ENCODE data around the gene ABCC3.

Gene ABCC3

DNA sequence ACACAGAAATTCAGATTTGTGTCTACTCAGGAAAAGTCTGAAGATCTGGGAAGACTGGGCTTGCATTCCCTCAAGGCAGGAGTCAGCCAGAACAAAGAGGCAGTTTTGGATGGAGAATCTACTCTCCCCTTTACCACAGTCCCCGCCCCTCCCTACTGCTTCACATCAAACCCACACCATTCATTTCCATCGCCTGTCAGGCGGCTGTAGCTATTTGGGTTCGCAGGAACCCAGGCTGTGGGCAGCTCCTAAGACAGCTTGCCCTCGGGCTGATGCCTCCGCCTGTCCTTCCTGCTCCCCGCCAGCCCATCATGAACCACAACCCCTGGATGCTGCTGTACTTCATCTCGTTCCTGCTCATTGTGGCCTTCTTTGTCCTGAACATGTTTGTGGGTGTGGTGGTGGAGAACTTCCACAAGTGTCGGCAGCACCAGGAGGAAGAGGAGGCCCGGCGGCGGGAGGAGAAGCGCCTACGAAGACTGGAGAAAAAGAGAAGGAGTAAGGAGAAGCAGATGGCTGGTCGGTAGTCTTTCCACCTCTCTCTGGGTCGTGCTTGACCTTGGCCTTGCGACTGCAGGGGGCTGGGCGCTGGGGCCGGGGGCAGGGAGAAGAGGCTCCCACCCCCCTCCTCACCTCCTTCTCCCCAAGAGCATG lies 27.0 kb upstream of the ABCC3 start:
- Histone ChIP-seq H3K9ac (ENCODE audit: low read depth, low read length) (no peak overlapping the region), H3K27me3 (ENCODE audit: control insufficient read depth, insufficient read depth, low read length) (no peaks in the 10 kb centered on the region), H3K4me1 (ENCODE audit: control insufficient read depth, insufficient read depth, low read length) (no peaks in the 10 kb centered on the region), H3K27ac (ENCODE audit: low read depth, low read length) (no peak overlapping the region), H3K4me3 (ENCODE audit: low read depth, low read length) (no peak overlapping the region), H3K36me3 (ENCODE audit: control insufficient read depth, insufficient read depth, low read length) (no peaks in the 10 kb centered on the region), H3K9me3 (ENCODE audit: control insufficient read depth, insufficient read depth, low read length) (no peaks in the 10 kb centered on the region)

DNA sequence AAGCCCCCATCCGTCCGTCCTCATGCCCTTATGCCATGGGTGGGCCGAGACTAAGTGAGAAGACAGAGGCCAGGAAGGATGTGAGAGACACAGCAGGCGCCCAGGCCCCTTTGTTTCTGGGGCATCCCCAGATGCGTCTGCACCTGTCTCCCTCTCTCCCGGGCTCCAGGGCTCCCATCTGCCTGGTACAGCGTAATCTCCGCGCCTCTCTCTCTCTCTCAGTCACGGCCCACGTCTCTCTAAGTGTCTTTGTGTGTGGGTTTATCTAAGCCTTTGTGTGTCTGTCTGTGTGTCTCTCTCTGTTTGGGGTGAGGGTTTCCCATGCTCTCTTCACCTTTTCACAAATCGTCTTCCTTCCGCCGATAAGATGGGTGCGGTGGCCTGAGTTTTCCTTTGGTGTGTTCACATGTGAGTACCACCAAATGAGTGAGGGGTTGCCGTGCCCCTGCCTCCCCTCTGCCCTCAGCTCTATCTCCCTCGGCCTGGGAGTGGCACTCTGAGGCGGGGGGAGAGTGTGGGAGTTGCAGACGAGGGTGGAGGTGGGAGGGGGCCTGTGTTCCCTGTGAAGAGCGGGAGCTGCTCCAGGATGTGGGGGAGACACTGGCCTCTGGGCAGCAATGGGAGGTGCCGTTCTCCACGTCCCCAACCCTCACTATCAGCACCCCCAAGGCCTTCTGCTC lies 25.8 kb upstream of the ABCC3 start:
- no peak overlapping the region for H3K9ac ChIP-seq (ENCODE audit: low read depth, low read length)
- H3K9me3 ChIP-seq (ENCODE audit: control insufficient read depth, insufficient read depth, low read length), result no peaks in the 10 kb centered on the region
- H3K27ac ChIP-seq (ENCODE audit: low read depth, low read length), result no peak overlapping the region
- H3K36me3 ChIP-seq (ENCODE audit: control insufficient read depth, insufficient read depth, low read length), result no peaks in the 10 kb centered on the region
- H3K27me3 ChIP-seq (ENCODE audit: control insufficient read depth, insufficient read depth, low read length), result no peaks in the 10 kb centered on the region
- no peak overlapping the region for H3K4me3 ChIP-seq (ENCODE audit: low read depth, low read length)
- H3K4me1 ChIP-seq (ENCODE audit: control insufficient read depth, insufficient read depth, low read length), result no peaks in the 10 kb centered on the region

DNA sequence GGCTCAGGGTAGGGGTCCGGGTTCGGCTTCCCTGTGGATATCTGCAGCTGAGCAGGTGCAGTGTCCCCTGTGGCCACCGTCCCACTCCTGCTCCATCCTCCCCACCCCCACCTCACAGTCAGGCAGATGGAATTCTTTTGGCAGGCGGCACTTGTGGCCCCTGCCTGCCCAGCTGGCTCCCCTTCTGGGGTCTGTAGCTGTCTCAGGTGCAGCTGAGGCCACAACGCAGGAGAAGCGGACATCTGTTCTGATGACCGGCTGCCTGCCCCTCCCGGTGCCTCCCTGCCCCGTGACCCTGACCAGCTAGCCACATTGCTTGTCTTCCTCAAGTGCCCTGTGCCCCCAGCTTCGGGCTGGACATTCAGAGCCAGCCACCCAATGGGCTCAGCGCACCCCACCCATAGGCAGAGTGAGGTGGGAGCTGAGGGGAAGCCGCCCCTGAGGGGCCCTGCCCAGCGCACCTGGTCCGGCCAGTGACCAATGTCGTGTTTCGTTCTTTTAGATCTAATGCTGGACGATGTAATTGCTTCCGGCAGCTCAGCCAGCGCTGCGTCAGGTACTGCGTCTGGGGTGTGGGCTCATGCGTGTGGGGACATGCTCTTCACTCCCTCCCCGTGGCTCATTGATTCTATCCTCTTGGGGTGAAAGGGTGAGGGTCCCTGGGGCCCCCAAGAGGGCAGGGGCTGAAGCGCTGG lies 25.2 kb upstream of the ABCC3 start:
- no peaks in the 10 kb centered on the region for H3K9me3 ChIP-seq (ENCODE audit: control insufficient read depth, insufficient read depth, low read length)
- H3K4me3 ChIP-seq (ENCODE audit: low read depth, low read length), result no peak overlapping the region
- no peaks in the 10 kb centered on the region for H3K36me3 ChIP-seq (ENCODE audit: control insufficient read depth, insufficient read depth, low read length)
- no peak overlapping the region for H3K27ac ChIP-seq (ENCODE audit: low read depth, low read length)
- no peaks in the 10 kb centered on the region for H3K27me3 ChIP-seq (ENCODE audit: control insufficient read depth, insufficient read depth, low read length)
- H3K9ac ChIP-seq (ENCODE audit: low read depth, low read length), result no peak overlapping the region
- no peaks in the 10 kb centered on the region for H3K4me1 ChIP-seq (ENCODE audit: control insufficient read depth, insufficient read depth, low read length)

DNA sequence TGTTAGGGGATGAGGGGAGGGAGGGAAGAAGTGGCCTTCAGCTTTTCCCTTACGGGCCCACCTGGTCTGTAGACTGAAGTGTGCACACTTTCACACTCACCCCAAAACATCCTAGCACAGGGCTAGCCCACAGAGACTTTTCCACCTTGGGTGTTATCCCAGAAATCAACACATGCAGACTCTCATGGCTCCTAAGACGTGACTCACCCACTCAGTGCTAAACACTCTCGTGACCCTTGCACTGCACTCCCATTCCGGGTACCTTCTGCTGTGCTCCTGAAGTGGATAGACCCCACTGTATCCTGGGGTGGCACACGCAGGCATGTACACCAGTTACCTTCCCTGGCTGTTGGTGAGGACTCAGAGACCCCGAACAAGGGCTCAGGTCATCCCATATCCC lies 23.0 kb upstream of the ABCC3 start:
- Histone ChIP-seq H3K9me3 (ENCODE audit: control insufficient read depth, insufficient read depth, low read length) (no peaks in the 10 kb centered on the region), H3K4me3 (ENCODE audit: low read depth, low read length) (no peak overlapping the region), H3K27me3 (ENCODE audit: control insufficient read depth, insufficient read depth, low read length) (no peaks in the 10 kb centered on the region), H3K36me3 (ENCODE audit: control insufficient read depth, insufficient read depth, low read length) (no peaks in the 10 kb centered on the region), H3K4me1 (ENCODE audit: control insufficient read depth, insufficient read depth, low read length) (no peaks in the 10 kb centered on the region), H3K27ac (ENCODE audit: low read depth, low read length) (no peak overlapping the region), H3K9ac (ENCODE audit: low read depth, low read length) (no peak overlapping the region)

DNA sequence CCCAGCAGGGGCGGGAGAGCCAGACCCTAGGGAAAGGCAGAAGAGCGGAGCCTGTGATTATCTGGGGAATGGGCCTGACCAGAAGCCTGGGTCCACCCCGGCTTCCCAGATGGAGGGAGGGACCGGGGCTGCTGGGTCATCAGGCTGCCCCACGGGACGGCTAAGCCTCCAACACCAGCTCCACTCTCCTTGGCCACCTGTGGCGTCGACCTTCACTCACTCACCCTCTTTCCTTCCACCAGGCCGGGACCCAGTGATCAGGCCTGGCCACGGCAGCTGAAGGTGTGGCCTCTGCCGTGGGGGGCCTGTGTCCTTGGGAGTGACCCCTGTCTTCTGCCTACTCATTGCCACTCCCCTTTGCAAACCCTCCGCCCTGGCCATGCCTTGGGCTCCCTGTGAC lies 22.4 kb upstream of the ABCC3 start:
- H3K9ac ChIP-seq (ENCODE audit: low read depth, low read length), result no peak overlapping the region
- H3K4me3 ChIP-seq (ENCODE audit: low read depth, low read length), result no peak overlapping the region
- no peaks in the 10 kb centered on the region for H3K9me3 ChIP-seq (ENCODE audit: control insufficient read depth, insufficient read depth, low read length)
- no peaks in the 10 kb centered on the region for H3K36me3 ChIP-seq (ENCODE audit: control insufficient read depth, insufficient read depth, low read length)
- H3K4me1 ChIP-seq (ENCODE audit: control insufficient read depth, insufficient read depth, low read length), result no peaks in the 10 kb centered on the region
- no peaks in the 10 kb centered on the region for H3K27me3 ChIP-seq (ENCODE audit: control insufficient read depth, insufficient read depth, low read length)
- H3K27ac ChIP-seq (ENCODE audit: low read depth, low read length), result no peak overlapping the region

DNA sequence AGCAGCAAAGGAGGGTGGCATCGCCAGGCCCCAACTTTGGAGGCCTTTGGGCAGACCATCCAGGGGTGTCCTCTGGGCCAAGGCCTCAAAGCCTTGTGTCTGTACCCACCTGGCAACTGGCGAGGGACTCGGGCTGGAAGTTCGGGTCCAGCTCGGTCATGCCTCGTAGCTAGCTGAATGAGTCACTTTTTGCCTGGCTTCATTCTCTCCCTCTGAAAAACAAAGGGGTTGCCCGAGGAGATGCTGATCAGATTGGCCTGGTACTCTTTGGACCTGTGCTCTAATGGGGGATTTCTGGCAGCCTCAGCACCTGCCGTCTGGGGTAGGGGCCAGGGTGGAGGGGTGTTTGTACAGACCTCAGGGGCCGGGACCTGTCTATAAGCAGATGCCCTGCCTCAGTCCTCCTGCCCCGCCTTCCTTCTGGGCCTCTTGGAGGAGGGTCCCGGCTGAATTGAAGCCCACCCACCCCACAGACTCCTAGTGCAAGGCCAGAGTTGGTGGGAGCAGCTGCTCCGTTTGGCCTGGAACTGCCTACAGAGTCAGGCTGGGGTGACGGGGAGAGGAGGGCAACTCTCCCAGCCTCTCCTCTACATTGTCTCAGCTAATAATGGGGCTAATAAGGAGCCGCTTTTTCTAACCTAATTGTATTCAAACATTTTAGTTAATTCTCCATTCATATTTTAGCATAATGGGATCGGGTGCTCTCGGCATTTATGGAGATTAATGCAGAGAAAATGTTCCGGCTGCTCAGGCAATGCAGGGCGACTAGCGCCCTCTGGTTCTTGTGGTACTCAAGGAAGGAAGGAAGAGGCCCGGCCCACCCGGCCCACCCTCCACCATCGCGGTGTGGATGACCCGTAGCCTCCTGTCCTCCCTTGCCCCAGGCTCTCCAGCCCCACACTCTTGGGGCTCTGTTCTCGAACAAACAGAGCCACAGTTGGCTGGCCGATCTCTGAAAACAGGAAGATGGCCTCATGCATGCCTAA lies 21.4 kb upstream of the ABCC3 start:
- no peaks in the 10 kb centered on the region for H3K27me3 ChIP-seq (ENCODE audit: control insufficient read depth, insufficient read depth, low read length)
- no peak overlapping the region for H3K27ac ChIP-seq (ENCODE audit: low read depth, low read length)
- no peak overlapping the region for H3K9ac ChIP-seq (ENCODE audit: low read depth, low read length)
- no peak overlapping the region for H3K4me3 ChIP-seq (ENCODE audit: low read depth, low read length)
- no peaks in the 10 kb centered on the region for H3K36me3 ChIP-seq (ENCODE audit: control insufficient read depth, insufficient read depth, low read length)
- H3K9me3 ChIP-seq (ENCODE audit: control insufficient read depth, insufficient read depth, low read length), result no peaks in the 10 kb centered on the region
- H3K4me1 ChIP-seq (ENCODE audit: control insufficient read depth, insufficient read depth, low read length), result no peaks in the 10 kb centered on the region

DNA sequence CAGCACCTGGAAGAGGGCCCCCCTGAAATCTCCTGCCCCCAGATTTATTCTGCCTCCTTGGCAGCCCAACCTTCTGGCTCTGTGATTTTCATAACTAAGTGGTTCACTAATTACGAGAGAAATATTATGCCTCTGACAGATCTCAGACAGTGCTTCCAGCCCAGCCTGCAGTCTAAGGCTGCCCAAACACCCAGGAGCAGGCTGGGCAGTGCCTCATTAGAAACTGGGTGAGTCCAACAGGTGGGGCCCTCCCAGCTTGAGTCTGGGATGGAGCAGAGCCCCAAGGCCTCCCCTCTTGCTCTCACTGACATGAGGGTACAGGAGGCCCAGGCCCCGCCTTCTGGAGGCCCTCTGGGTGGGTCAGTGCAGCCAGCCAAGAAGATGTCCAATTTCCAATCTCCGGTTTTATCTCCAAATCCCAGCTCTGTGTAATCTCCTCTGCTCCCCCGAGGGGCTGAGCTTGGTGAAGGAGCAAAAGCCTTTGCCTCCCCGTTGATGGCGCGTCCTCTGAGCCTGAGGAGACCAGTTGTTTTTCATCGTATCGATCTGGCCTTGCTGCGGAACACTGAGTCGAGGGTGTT lies 20.1 kb upstream of the ABCC3 start:
- no peak overlapping the region for H3K27ac ChIP-seq (ENCODE audit: low read depth, low read length)
- H3K4me3 ChIP-seq (ENCODE audit: low read depth, low read length), result no peak overlapping the region
- 0 out of 2 replicates have a peak, but pooled peaks cover under 1% of the 10 kb centered on the region for H3K4me1 ChIP-seq (ENCODE audit: control insufficient read depth, insufficient read depth, low read length)
- H3K36me3 ChIP-seq (ENCODE audit: control insufficient read depth, insufficient read depth, low read length), result no peaks in the 10 kb centered on the region
- no peak overlapping the region for H3K9ac ChIP-seq (ENCODE audit: low read depth, low read length)
- no peaks in the 10 kb centered on the region for H3K27me3 ChIP-seq (ENCODE audit: control insufficient read depth, insufficient read depth, low read length)
- no peaks in the 10 kb centered on the region for H3K9me3 ChIP-seq (ENCODE audit: control insufficient read depth, insufficient read depth, low read length)

DNA sequence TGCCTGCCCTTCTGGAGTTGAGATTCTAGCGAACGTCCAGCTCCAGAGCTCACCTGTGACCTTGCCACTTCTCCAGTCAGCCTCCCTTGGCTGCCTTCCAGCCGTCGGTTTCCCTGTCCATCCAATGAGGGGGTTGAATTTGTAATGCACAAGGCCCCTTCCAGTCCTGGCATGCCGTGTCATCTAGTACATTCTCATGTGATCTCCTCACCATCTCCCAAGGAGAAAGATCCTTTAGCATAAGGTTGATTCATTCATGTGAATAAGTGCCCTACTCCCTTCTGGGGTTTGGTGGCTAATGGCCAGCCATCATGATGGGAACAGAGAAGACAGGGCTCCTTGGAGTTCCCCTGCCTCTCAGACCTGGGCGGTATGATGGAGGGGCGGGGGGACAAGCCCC lies 18.9 kb upstream of the ABCC3 start:
- Histone ChIP-seq H3K27ac (ENCODE audit: low read depth, low read length) (no peak overlapping the region), H3K27me3 (ENCODE audit: control insufficient read depth, insufficient read depth, low read length) (no peaks in the 10 kb centered on the region), H3K4me1 (ENCODE audit: control insufficient read depth, insufficient read depth, low read length) (0 out of 2 replicates have a peak, but pooled peaks cover 6% of the 10 kb centered on the region), H3K4me3 (ENCODE audit: low read depth, low read length) (no peak overlapping the region), H3K9me3 (ENCODE audit: control insufficient read depth, insufficient read depth, low read length) (no peaks in the 10 kb centered on the region), H3K36me3 (ENCODE audit: control insufficient read depth, insufficient read depth, low read length) (no peaks in the 10 kb centered on the region), H3K9ac (ENCODE audit: low read depth, low read length) (no peak overlapping the region)

DNA sequence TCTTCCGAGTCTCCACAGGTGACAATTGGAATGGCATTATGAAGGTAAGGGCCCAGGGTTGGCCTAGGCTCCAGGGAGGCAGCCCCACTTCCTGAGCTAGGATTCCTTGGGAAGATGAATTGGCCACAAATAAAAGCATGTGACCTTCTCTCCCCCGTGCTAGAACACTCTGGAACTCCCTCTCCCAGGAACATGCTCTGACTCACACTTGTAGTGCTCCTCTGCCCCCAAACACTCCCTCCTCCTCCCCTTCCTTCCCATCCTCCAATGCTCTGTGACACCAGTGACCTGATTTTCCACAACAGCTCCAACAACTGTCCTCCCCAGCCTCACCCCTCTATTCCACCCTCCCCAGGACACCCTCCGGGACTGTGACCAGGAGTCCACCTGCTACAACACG lies 16.4 kb upstream of the ABCC3 start:
- H3K9me3 ChIP-seq (ENCODE audit: control insufficient read depth, insufficient read depth, low read length), result no peaks in the 10 kb centered on the region
- peaks cover 16% of the 10 kb centered on the region; the same call in 1 of the 2 replicates for H3K4me1 ChIP-seq (ENCODE audit: control insufficient read depth, insufficient read depth, low read length)
- H3K4me3 ChIP-seq (ENCODE audit: low read depth, low read length), result no peak overlapping the region
- no peaks in the 10 kb centered on the region for H3K36me3 ChIP-seq (ENCODE audit: control insufficient read depth, insufficient read depth, low read length)
- no peak overlapping the region for H3K9ac ChIP-seq (ENCODE audit: low read depth, low read length)
- H3K27me3 ChIP-seq (ENCODE audit: control insufficient read depth, insufficient read depth, low read length), result 0 out of 2 replicates have a peak, but pooled peaks cover 4% of the 10 kb centered on the region
- H3K27ac ChIP-seq (ENCODE audit: low read depth, low read length), result no peak overlapping the region

DNA sequence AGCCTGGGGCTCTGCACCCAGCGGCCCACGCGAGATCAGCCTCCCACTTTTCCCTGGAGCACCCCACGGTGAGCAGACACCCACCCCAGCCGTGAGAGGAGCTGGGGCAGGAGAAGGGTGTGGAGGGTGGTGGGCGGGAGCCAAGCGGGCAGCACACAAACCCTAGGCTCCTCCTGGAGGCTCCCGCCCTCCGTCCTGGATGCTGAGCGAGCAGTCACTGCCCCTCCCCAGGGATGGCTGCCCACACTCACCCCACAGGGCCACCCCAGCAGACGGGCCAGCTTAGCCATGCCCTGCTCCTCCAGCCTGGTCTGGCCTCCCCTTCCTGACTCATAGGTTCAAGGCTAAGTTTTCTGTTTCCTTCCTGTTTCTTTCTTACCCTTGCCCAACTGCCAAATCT lies 15.7 kb upstream of the ABCC3 start:
- H3K27me3 ChIP-seq (ENCODE audit: control insufficient read depth, insufficient read depth, low read length), result 0 out of 2 replicates have a peak, but pooled peaks cover 4% of the 10 kb centered on the region
- no peaks in the 10 kb centered on the region for H3K9me3 ChIP-seq (ENCODE audit: control insufficient read depth, insufficient read depth, low read length)
- H3K27ac ChIP-seq (ENCODE audit: low read depth, low read length), result no peak overlapping the region
- peaks cover 18% of the 10 kb centered on the region; the same call in 1 of the 2 replicates for H3K4me1 ChIP-seq (ENCODE audit: control insufficient read depth, insufficient read depth, low read length)
- no peak overlapping the region for H3K9ac ChIP-seq (ENCODE audit: low read depth, low read length)
- no peak overlapping the region for H3K4me3 ChIP-seq (ENCODE audit: low read depth, low read length)
- H3K36me3 ChIP-seq (ENCODE audit: control insufficient read depth, insufficient read depth, low read length), result no peaks in the 10 kb centered on the region

All from HUES48 (cell line).